Measurements from ENCODE around the gene ROBO4.

GRCh38 chr11:124839972-124840621 is 57.6 kb downstream of the ROBO4 start:
- TF ChIP-seq ZFP36 (IDR thresholded peaks at IDR 0.05; ENCODE audit: borderline replicate concordance, partially characterized antibody) (no peak), CTCF (IDR thresholded peaks at IDR 0.05) (no peak), USF2 (IDR thresholded peaks at IDR 0.05) (no peak), SREBF2 (IDR thresholded peaks at IDR 0.05) (no peak)
